Panc1 (cell line): Measurements from ENCODE around the gene TBX4.

Experiments used
- CTCF ChIP-seq: fragments of 450-650 bp; IDR thresholded peaks from 2 replicates; pipeline ENCODE4 v1.5.1; 2017; ENCODE audit warnings: mild to moderate bottlenecking
- POLR2AphosphoS5 ChIP-seq: IDR thresholded peaks from 2 replicates; pipeline ENCODE4 v1.6.1; 2012; ENCODE audit warnings: mild to moderate bottlenecking, low read depth, low read length, moderate library complexity
- REST ChIP-seq, 2 experiments: IDR thresholded peaks; 2 replicates each; pipeline ENCODE4 v1.6.1; 2011 to 2012; ENCODE audit warnings: low read depth in 2 of 2, control low read depth in 1 of 2, low read length in 1 of 2, mild to moderate bottlenecking in 1 of 2, moderate library complexity in 1 of 2; ENCODE audit not compliant: insufficient read depth in 1 of 2
- SIN3A ChIP-seq: IDR thresholded peaks from 2 replicates; pipeline ENCODE4 v1.6.1; 2012; ENCODE audit warnings: low read depth, mild to moderate bottlenecking, low read length, moderate library complexity, borderline replicate concordance; ENCODE audit not compliant: insufficient read depth
- TCF7L2 ChIP-seq: IDR thresholded peaks from 2 replicates; pipeline ENCODE4 v1.6.1; 2011; ENCODE audit warnings: mild to moderate bottlenecking, low read depth, low read length, inconsistent platforms

- no peak for TF ChIP-seq CTCF
- TF ChIP-seq REST (IDR thresholded peaks at IDR 0.05; ENCODE audit: insufficient read depth in 1 of 2, low read depth in 2 of 2, low read length in 1 of 2), result no peak
- TF ChIP-seq POLR2AphosphoS5, result no peak
- TF ChIP-seq TCF7L2, result no peak
- TF ChIP-seq SIN3A, result no peak
Measured at GRCh38 chr17:61420052-61420451, 32.2 kb upstream of the TBX4 start.
